HG03469 (cell line): ENCODE data around the gene OR10G6.
"Not testable (repeated sequence)": the region's sequence is repeated elsewhere in the genome, so short reads cannot be mapped to it uniquely, and the experiment has no call there.

ENCODE experiments used
- ATAC-seq: cut with Tn5 transposase; IDR thresholded peaks from one replicate; pipeline ENCODE4 v1.9.1; 2021; ENCODE audit warnings: mild to moderate bottlenecking, moderate library complexity, moderate number of reproducible peaks; ENCODE audit not compliant: unreplicated experiment

The OR10G6 gene

DNA sequence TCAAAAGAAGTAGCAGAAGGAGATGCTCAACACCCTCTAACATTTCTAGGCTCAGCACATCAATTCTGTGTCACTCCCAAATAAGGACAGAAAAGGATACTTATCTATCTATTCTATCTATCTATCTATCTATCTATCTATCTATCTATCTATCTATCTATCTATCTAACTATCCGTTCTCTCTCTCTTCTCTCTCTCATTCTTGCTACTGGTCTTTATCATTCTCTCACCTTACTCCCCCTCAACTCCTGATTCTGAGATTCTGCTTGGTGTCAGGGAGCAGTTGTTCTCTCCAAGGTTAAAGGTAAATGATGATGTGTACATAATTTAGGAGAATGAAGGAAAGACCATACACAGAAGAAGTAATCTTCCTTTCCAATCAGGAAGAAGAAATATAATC is at the start of gene OR10G6:
TSS of gene OR10G6 (minus strand) at position 43 of the 400 bp plus-strand sequence. CDS start at position 43, 0 bp downstream.
- no peak for ATAC-seq

DNA sequence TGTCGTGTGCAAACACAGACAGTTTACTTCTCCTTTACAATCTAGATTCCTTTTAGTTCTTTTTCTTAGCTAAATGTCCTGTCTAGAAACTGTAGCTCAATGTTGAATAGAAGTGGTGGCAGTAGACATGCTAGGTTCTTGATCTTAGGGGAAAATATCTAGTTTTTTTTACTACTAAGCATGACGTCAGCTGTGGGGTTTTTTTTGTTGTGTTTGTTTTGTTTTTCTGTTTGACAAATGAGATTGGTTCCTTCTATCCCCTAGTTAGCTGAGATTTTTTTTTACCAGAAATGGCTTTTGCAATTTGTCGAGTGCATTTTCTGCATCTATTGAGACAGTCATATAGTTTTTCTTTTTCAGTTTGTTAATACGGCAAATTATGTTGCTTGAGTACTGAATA is 48.5 kb upstream of the OR10G6 start:
- no peak for ATAC-seq

GRCh38 chr11:124041254-124041653 is 46.3 kb upstream of the OR10G6 start, which contains the start of gene OR10G7:
TSS of gene OR10G7 (minus strand) at chr11:124041325. CDS start at chr11:124039001, 2,324 bp downstream.
- ATAC-seq: no peak

DNA sequence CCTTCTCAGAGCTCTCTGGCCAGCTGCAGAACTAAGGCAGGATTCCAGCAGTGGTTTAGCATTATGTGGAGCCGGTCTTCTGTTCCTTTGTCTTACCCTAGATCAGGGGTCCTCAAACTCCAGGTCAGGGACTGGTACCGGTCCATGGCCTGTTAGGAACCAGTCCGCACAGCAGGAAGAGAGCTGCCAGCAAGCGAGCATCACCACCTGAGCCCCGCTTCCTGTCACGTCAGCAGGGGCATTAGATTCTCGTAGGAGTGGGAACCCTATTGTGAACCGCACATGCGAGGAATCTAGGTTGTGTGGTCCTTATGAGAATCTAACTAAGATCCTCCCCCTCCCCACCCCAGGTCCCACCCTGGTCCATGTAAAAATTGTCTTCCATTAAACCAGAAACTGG is 44.6 kb upstream of the OR10G6 start:
- ATAC-seq: no peak

- no peak for ATAC-seq
Observed at GRCh38 chr11:124036666-124037065, 41.7 kb upstream of the OR10G6 start.

GRCh38 chr11:124026498-124026897 is 31.5 kb upstream of the OR10G6 start, which contains the start of gene OR10G8:
TSS of gene OR10G8 (plus strand) at chr11:124026798. CDS start at chr11:124029623, 2,825 bp downstream.
- ATAC-seq: no peak

- not testable (repeated sequence) for ATAC-seq
Observed at GRCh38 chr11:124015837-124016236, 20.9 kb upstream of the OR10G6 start.

GRCh38 chr11:124012697-124013096 is 17.7 kb upstream of the OR10G6 start, which contains the start of gene OR10G4:
TSS of gene OR10G4 (plus strand) at chr11:124012997. CDS start at chr11:124015575, 2,578 bp downstream.
- ATAC-seq: no peak

- ATAC-seq: no peak
Observed at GRCh38 chr11:123979311-123979710, 15.7 kb downstream of the OR10G6 start.

DNA sequence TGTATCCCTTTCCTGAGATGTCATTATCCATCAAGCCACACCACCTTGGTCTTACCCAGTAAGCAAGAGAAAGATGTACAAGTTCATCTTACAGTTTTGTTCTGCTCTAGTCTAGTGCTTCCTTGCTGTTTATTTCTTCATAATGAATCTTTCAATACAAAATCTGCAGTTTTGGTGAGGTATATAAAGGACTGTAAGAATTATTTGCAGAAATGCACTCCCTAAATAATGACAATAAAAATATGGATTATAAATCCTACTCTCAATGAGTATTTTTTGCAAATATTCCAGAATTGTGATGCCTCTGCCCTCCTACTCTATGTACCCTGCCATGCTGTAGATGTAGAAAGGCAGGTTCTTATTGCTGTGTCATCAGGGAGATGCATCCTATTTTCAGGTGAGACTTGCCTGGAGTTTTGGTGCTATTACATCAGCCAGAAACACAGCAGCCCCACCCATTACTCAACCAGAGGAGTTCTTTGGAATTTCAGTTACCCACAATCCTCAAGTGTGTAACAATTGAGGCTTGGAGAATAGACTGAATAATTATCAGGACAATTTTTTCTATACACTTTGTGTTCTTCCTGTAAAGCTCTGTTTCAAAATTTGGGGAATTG is 17.1 kb downstream of the OR10G6 start, which contains the start of gene OR10S1:
TSS of gene OR10S1 (minus strand) at position 51 of the 617 bp plus-strand sequence. CDS start 117 bp downstream, outside the sequence.
- ATAC-seq: no peak

DNA sequence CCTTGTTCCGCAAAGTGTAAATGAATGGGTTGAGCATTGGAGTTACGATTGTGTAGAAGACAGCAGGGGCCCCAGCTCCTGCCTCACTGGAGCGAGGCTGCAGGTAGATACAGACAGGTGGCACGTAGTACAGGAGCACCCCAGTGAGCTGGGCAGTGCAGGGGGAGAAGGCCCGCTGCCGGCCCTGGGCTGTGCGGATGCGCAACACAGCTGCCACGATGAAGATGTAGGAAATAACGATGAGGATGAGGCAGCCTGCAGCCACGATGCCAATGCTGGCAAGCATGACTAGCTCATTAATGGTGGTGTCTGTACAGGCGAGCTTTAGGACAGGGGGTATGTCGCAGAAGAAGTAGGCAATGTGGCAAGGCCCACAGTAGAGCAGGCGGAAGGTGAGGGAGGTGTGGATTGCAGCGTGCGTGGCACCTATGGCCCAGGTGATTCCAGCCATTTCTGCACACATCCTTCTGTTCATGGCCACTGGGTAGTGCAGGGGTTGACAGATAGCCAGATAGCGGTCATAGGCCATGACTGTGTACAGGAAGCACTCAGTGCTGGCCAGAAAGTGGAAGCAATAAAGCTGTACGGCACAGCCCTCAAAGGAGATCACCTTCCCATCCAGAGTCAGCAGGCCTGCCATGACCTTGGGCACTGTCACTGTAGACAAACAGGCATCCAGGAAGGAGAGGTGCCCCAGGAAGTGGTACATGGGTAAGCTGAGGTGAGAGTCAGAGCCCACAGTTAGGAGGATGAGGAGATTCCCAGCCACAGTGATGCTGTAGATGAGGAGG is 18.0 kb downstream of the OR10G6 start:
- ATAC-seq: no peak

- ATAC-seq: no peak
Observed at GRCh38 chr11:123973816-123974215, 21.1 kb downstream of the OR10G6 start.

GRCh38 chr11:123956752-123957151 is 38.2 kb downstream of the OR10G6 start:
- no peak for ATAC-seq

GRCh38 chr11:123945132-123945531 is 49.8 kb downstream of the OR10G6 start:
- ATAC-seq: no peak
